H4 (cell line): ENCODE measurements around the gene PRKN. TPM values are rescaled to one million over a fixed set of nuclear protein-coding genes. Genes with fewer than 3 reads are reported as not detected.

ENCODE experiments used
- DNase-seq: peaks from one replicate; pipeline ENCODE4 v3.0.0-alpha.2; 2015; ENCODE audit warnings: low spot score
- total RNA-seq: library from RNA; depleted of rRNA; stranded (reverse); fragments of >200 nt; shearing (Covaris generic); gene quantifications from 2 replicates; pipeline ENCODE4 v1.2.3, GENCODE V29; 2014

The PRKN gene
- total RNA-seq, 1 experiment from 2014 or later: 0.19 TPM

DNA sequence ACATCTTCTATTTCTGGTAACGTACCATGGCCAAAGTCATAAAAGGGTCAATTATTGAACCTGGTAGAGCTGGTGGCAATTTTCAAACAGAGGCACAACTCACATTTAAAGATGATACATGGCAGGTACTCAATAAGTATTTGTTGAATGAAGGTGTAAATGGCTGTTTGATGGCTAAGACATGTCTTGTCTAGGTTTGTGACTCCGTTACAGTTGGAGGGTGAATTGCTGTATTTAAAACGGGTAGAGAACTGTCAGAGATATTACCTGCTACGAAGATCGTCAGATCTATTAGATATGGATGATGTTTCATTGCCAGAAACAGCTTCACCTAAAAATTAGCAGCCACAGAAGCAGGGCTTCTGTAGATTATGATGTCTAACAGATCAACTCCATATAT, 601.9 kb downstream of the PRKN start:
- no peak for DNase-seq

GRCh38 chr6:162124710-162125435, 602.7 kb downstream of the PRKN start:
- no peak for DNase-seq

DNA sequence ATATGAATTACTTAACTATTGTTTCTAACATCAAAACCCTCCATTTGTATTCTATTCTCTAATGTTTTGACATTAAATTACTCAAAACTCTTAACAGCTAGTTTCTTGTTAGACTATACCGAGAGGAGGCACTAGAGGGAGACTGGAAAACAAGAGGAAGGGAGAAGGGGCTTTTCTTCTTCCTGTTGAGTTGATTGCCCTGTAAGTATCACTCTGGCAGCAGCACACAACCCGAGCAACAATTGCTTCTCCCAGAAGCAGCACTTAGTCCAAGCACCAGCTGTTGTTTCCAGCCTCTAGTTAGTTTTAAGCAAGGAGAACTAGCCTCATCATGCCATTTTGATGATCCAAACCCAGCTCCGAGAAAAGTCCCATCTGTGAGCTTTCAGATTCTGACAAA, 603.8 kb downstream of the PRKN start:
- DNase-seq: no peak

GRCh38 chr6:162119341-162119740, 608.2 kb downstream of the PRKN start:
- DNase-seq: peak; percentile 10

DNA sequence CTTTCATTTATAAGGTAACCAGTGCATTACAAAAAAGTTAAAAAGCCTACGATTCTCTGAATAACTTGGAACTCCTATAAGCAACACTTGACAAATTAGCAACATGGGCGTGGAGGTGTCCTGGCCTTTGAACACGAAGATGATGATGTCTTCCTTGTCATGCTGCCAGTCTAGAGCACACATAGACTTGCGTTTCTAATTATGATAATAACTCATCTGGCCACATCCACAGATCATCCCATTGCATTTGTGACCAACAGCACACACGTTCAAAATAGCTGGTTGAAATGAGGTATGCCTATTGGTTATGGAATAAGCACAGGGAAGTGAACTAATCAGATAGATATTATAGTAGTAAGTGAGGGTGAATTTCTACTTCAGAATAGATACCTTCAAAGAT, 608.9 kb downstream of the PRKN start:
- no peak for DNase-seq

- DNase-seq: no peak
These were observed 610.6 kb downstream of the PRKN start for GRCh38 chr6:162116902-162117525.

DNA sequence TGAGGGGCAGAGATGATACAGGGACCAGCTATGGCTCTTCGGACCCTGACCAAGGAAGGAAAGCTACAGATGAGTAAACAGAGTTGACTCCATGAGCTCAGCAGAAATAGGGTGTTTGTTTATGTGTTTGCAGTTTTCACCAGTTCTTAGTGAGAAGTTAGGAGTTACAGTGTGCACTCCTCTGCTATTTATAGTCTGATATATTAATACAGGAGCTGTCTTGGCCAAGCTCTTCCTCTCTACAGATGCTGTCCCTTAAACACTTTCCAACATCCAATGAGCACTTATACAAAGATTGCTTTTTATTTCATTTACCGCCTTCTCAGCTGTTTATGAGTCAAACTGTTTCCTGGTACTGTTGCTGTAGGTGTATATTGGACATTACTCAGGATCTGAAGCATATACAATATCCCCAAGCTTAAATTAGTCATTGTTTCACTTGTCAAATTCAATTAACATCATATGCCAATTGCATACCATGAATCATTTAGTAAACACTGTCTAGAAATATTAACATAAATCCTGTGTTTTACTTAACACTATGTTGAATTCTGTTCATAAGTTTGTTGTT, 618.0 kb downstream of the PRKN start:
- DNase-seq: no peak

DNA sequence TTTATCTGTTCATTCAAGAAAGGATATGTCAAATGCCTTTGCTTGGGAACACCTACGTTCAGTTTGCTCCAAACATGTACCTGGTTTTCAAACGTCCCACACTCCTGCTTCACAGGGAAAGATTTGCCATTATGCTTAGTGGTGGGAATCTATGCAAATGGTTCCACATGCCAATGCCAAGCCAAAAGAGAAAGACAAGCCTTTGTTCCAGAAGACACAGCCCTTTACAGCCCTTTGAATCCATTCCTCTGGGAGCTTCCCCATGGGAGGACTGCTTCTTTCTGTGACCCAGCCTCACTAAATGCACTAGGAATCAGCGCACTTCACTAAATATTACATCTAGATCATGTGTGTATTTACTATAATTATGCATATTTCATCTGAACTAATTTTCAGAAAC, 619.5 kb downstream of the PRKN start:
- no peak for DNase-seq

GRCh38 chr6:162100096-162100495, 627.5 kb downstream of the PRKN start:
- no peak for DNase-seq

GRCh38 chr6:162099685-162100084, 627.9 kb downstream of the PRKN start:
- DNase-seq: peak; percentile 79

DNA sequence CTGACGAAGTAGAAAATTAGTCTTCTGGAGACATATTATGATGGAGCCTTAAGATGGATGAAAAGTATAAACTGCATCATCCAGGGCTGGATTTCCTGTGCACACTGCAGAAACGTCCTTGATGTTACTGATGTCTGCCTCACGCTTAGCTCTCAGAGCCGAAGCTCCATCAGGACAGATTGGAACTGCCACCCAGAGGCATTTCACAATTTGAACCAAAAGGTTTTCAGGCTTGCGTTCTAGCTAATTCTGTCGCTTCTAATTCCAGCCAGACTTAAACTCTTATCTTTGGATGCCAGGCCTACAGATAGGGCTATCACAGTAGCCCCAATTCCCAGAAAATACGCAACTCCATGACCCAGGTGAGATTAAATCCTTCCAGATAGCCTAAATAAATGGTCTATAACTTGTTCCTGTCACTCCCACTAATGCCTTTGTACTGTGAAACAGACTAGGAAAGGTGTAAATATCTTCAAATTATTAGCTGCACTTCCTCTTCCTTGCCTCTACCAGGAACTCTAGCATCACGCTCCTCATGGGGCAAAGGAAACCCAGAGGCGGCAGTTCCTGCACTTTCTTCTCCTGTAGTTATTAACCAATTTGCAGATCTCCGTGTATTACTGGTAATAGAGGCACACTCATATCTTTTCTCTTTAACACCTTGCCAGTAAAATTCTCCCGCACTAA, 634.6 kb downstream of the PRKN start:
- no peak for DNase-seq

- DNase-seq: no peak
These were observed 636.8 kb downstream of the PRKN start for GRCh38 chr6:162090734-162091133.

DNA sequence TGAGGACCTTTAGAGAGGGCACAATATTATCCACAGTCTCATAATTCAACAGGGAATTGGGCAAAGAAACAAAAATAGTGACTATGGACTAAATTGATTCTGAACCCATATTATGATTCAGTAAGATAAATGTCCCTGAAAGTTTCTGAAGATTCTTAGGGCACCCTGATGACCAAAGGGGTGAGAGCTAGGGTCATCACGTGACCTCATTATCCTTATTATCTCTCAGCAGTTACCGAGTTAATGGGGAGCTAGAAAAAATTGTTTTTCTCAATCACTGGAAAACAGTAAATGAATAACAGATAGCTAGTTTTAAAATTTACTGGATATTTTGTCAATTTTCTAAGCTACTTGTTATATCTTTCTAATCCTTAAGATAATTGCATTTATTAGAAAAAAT, 639.5 kb downstream of the PRKN start:
- no peak for DNase-seq

GRCh38 chr6:162085561-162085960, 642.0 kb downstream of the PRKN start:
- no peak for DNase-seq

- no peak for DNase-seq
These were observed 645.0 kb downstream of the PRKN start for GRCh38 chr6:162082520-162082919.

DNA sequence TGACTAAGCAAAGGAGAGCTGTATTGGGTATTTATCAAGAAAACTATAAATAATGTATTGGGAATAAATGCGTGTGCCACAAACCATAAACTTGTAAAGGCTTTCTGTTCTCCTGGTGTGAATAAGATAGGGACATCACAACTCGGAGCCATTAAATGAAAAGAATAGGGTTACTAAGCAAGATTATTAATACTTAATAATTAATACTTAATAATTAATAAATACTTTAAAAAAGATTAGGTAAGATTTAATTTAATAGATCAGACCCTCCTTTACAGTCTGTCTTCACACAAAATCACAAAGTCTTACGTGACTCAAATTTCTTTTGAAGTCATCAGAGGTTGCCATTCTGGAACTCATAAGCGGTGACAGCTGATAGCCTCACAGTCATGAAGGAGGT, 648.9 kb downstream of the PRKN start:
- DNase-seq: no peak

DNA sequence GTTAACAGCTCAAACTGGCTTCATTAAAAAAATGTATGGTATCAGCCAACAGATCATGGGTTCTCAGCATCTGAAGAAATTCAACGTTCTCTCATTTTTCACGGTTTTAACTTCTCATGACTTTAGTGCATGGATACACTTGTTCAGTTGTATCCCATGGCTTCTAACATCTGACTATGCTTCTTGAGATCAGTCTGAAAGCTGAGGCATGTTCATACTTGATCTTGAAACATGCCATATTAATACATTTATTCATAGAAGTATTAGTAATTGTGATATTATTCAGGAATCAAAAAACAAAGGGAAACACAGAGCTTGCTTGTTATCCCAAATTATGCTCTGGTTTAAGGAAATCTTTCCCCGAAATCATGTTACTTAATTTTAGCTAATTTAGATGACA, 649.4 kb downstream of the PRKN start:
- DNase-seq: no peak

GRCh38 chr6:162076816-162077215, 650.8 kb downstream of the PRKN start:
- no peak for DNase-seq

DNA sequence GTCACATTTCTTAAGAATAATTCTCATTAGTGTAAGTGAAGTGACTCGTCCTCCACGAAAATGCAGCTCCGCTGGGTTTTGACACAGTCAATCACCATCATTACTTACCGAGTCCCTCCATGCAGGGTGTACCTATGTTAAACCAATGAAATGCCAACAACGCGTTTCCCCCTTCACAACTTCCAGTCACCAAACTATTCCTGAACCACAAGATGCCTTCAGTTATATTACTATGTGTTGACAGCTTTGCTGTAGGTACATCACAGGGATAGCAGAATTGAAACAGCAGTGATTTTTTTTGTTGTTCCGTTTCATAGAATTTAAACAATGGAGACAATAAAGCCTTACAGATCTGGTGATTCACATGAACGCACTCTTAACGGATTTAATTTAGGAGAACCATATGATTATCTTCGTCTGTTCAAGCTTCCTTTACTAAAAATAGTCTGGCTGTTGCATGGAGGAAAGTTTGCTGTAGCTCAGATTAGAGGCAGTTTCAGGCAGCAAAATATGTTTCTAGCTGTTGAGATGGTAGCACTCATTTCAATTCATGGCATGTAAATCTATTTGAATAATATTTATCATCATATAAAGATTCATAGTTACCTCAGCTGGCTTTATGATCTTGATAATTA, 652.8 kb downstream of the PRKN start:
- no peak for DNase-seq

DNA sequence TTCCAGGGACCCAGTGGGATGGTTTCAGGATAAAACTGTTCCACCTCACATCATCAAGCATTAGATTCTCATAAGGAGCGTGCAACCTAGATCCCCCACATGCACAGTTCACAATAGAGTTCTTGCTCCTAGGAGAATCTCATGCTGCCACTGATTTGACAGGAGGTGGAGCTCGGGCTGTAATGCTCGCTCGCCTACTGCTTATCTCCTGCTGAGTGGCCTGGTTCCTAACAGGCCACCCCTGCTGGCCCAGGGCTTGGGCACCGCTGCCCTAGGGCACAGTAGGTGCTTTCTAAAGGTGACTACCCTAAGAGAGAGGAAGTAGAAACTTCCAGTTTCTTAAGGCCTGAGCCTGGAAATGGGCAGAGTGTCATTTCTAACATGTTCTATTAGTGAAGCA, 656.9 kb downstream of the PRKN start:
- no peak for DNase-seq

GRCh38 chr6:162069995-162070394, 657.6 kb downstream of the PRKN start:
- DNase-seq: no peak

DNA sequence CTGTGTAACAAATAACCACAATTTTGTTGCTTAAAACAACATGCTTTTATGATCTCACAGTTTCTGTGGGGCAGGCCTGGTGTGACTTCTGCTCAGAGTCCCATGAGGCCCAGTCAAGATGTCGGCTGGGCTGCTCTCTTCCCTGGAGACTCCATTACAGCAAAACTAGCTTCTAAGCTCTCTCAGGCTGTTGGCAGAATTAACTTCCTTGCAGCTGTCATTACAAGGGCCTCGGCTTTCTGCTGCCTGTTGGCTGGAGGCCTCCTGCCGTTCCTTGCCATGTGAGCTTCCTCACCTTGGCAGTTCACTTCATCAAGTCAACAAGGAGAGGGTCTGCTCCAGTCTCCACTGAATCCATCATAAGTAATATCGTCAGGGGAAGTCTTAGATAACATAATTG, 659.2 kb downstream of the PRKN start:
- no peak for DNase-seq
